ENCODE data around the gene NSUN7.

Gene NSUN7

DNA sequence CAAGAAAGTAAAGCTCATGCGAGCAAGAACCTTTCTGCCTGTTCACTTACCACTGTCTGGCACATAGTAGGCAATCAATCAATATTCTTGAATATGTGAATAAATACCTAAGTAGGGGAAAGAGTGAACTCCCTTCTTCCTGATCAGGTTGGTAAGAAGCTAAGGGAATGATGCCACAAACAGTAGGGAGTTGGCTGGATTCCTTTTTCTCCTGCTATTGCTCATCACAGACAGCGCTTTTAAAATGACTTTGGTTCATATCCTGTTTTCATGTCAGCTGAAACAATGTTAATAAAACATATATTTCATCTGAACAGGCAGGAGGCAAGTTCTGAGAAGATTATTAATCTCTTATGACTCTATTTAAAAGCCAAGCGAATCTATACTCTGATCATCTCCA is 99.2 kb downstream of the NSUN7 start:
- no peak for DNase-seq

DNA sequence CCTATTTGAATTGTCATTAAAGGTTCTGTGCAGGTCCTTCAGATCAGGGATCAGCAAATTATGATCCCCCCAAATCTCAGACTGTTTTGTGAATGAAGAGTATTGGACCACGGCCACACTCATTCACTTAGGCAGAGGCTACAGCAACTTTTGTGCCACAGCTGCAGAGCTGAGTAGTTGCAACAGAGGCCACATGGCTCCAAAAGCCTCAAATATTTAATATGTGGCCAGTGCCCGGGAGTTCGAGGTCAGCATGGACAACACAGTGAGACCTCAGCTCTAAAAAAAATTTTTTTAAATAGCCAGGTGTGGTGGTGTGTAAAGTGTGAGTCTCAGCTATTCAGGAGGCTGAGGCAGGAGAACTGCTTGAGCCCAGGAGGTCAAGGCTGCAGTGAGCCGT is 100.7 kb downstream of the NSUN7 start:
- DNase-seq, result no peak

GRCh38 chr4:40856277-40856839 is 106.6 kb downstream of the NSUN7 start:
- DNase-seq, result no peak

DNA sequence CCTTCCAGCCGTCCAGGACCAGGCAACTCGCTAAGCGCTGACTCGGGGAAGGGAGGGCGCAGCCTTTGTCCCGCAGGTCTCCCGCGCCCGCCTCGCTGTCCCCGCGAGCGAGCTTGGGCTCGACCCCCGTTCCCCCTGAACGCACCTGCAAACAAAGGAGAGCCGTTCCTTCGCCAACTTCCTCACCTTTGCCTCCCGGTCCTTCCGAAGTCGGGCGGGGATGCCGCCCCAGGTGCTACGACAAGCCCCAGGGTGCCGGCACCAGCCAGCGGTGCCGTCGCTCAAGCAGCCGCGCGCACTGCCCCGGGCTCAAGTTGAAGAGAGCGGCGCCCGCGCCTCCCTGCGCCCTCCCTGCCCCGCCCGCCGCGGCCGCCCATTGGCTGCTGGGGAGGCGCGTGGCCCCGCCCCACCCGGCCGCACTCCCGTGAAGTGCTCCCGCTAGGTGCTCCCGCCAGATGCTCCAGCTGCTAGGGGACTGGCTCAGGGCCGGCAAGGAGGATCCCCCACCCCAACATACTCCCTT is 107.1 kb downstream of the NSUN7 start:
- DNase-seq, result no peak

DNA sequence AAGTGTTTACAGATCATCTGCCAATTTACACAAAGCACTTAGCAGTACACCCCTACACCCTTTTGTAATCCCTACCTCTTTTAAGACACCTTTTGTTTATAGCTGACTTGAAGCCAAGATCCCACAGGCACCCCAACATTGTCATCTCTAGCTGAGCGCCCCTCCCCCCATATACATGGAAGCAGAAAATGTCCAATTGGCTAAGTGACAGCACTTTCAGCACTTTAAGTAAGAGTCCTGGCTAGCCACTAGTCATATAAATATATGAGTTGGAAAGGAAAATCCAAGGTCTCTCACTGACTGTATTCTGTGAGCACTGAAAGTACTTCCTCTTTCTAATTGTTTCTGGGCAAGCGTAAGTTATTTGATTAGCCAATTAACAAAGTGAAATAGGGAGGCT is 108.2 kb downstream of the NSUN7 start:
- no peak for DNase-seq

DNA sequence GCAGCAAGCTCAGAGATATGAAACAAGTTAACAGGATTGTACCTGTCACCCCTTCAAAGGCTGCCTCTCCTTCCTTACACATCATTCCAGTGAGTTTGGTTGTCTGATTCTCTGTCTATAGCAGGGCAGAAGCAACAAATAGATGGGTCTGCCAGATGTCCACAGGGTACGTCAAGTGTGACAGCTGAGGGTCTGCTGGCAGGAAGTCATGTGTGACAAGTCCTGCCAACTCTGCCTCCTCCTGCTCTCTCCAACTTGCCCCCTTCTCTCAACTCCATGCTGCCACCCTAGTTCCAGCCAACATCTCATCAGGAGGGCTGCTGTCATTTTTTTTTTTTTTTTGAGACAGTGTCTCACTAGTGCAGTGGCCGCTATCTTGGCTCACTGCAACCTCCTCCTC is 109.2 kb downstream of the NSUN7 start:
- DNase-seq, result peak; percentile 42

Measured in NCI-H1694 (cell line).